ENCODE results near the gene SORBS2.
"Not testable (repeated sequence)": the region's sequence is repeated elsewhere in the genome, so short reads cannot be mapped to it uniquely, and the experiment has no call there.

Gene SORBS2

DNA sequence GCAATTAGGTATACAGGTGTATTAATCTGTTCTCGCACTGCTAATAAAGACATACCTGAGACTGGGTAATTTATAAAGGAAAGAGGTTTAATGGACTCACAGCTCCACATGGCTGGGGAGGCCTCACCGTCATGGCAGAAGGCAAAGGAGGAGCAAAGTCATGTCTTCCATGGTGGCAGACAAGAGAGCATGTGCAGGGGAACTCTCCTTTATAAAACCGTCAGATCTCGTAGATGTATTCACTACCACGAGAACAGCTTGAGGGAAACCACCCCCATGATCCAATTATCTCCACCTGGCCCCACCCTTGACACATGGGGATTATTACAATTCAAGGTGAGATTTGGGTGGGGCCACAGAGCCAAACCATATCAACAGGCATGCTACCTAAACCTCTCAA, 97.5 kb downstream of the SORBS2 start:
- not testable (repeated sequence) for DNase-seq (ENCODE audit: low read depth)

DNA sequence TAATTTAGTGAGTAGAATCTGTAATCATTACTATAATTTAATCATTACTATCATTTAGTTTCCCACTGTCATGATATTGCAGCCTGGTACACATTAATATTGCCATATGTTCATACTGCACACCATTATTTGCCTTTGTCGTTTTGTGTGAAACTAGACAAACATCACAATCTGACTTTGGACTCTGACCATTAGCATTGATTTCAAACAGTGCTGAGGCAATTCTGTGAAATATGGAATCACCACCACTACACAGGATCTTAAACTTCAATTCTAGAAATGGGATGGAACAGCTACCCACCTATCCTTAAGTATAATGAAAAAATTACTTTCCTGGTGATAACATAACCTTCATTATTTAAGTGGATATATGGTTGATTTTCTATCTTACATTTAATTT, 98.3 kb downstream of the SORBS2 start:
- no peak for DNase-seq (ENCODE audit: low read depth)

DNA sequence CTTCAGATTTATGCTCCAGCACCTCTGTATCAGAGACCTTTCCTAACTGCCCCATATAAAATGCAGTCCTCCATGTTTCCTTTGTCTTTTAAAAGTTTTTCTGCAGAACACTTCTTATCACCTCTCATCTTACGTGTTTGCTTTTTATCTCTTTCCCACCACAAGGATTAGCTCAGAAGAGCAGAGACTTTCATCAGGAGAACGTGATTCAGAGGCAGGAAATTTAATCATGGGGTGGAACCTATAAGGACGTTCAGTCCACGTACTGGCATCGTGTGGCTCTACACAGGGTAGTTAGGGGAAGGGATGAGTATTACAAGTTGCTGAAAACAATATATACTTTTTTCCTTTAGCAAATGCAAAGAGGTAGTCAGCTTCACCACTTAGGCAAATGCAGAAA, 98.7 kb downstream of the SORBS2 start:
- DNase-seq (ENCODE audit: low read depth) = peak; percentile 39

DNA sequence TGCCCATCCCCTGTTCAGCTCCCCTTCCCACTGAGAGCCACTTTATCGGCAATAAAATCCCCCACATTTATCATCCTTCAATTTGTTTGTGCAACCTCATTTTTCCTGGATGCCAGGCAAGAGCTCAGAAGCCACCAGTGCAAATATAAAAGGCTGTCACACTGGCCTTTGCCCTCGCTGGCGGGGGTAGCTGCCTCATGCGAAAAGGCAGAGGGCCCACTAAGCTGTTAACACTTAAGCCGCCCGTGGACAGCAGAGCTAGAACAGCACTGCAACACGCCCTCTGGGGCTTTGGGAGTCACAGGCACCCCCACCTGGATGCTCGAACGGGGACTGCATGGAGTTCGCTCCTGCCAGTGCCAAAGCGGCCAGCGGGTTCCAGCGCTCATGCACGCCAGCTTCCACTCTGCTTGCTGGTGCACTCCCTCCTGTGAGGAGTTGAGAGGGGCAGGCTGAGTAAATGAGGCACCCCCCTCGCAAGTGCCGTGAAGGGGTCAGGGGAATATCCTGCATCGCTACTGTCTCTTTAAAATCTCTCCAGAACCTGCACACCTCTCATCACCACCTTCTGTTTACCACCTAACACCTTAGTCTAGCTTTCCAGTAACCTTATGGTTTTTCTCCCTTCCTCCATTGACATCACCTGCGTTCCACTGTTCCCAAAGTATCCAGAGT, 99.5 kb downstream of the SORBS2 start:
- no peak for DNase-seq (ENCODE audit: low read depth)

DNA sequence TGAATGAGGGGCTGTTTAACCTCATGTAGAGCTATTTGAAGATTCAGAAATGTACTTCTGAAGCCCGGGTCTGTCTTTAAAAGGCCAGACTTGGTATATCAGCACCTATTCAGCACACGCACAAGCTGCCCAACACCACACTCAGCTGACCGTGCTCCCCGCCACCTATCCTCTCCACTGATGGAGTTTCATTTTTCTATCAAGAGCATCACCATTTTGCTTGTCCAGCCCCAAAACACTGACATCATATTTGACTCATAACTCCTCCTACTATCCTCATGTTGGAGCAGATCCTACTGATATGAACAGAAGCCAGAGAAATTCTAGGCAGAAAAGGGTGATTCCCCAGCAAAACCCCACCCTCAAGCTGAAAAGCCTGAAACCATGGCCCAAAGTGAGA, 100.3 kb downstream of the SORBS2 start:
- peak; percentile 45 for DNase-seq (ENCODE audit: low read depth)

DNA sequence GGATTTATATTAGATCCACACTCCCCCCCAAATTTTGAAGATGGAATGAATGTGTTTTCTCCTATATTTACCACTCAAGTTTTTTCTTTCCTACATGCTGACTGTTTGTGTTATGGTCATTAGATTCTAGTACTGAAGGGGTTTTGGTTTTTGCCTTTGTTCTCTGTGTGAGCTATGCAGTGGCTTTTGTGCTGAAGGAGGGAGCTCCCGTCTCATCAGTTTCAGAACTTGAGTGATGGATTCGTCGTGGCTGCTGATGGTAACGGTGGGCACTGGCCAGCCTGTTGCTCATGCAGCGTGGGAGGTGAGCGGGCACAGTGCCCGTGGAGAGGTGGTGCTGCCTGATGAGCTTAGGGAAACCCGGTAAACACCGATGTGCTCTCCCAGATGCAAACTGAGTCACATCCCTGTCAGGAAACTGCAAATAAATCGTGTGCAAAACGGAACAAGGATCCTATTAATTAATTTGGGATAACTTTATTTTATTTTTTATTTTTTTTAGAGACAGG, 101.5 kb downstream of the SORBS2 start:
- no peak for DNase-seq (ENCODE audit: low read depth)

DNA sequence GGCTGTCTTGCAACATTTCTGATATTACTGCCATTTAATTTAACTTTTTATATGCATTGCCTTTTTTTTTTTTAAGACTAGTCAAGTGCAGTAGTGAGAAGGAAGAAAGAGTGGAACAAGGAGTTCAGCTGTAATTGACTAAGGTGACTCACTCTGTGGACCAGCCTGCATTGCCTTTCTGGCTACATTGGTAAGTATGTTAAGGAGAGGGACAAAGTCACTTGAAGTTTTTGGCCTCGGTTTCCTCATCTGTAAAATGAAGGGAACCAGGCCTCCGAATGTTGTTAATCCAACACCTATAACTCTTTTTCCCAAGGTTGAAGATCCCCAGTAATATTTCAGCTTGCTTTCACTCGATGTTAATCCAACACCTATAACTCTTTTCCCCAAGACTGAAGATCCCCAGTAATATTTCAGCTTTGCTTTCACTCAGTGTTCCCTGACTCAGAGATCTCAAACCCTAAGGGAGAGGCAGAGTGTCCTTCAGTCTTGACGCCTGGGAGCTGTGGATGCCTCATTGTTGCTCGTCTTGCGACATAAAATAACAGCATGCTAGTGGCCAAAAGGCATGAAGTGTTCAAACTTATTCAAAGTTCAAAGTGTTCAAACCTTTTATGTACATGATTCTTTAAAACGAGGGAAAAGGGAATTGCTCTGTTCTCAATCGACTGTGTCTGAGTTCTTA, 102.0 kb downstream of the SORBS2 start:
- peak; percentile 59 for DNase-seq (ENCODE audit: low read depth)

DNA sequence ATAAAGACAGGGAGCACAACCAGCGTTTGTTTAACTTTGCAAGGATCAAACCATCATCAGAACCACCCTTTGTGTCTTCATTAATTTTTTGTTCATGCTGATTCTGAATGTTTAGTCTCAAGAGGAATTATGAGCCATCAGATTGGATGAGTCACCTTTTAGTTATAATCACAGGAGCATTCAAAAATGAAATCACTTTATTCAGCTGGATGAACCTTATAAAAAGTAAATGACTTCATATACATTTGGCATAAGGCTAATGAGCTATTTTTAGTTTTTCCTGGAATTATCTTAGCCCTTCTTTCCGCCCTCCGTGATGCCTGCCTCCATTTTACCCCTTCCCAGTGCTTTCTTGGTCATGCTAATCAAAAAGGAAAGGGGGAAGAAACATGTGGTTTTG, 103.6 kb downstream of the SORBS2 start:
- DNase-seq (ENCODE audit: low read depth) = peak; percentile 63

DNA sequence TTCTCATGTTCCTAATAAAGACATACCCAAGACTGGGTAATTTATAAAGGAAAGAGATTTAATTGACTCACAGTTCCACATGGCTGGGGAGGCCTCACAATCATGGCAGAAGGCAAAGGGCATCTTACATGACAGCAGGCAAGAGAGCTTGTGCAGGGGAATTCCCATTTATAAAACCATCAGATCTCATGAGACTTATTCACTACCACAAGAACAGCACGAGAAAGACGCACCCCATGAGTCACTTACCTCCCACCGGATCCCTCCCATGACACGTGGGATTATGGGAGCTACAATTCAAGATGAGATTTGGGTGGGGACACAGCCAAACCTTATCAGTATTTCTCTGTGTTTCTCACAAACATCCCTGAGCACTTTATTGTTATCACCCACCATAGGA, 104.4 kb downstream of the SORBS2 start:
- DNase-seq (ENCODE audit: low read depth) = peak; percentile 31

DNA sequence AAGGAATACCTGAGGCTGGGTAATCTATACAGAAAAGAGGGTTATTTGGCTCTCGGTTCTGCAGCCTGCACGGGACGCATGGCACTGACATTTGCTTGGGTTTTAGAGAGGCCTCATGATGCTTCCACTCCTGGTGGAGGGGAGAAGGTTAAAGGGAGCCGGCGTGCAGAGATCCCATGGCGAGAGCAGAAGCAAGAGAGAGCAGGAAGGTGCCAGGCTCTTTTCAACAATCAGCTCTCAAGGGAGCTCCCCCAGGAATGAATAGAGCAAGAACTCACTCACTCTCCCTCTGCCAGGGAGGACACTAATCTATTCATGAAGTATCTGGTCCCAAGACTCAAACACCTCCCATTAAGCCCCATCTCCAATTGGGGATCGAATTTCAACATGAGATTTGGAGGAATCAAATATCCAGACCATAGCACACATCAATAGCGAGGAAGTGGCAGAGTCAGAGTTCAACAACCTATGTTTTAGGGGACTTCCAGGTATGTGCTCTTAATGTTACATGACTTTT, 109.8 kb downstream of the SORBS2 start:
- DNase-seq (ENCODE audit: low read depth) = no peak

DNA sequence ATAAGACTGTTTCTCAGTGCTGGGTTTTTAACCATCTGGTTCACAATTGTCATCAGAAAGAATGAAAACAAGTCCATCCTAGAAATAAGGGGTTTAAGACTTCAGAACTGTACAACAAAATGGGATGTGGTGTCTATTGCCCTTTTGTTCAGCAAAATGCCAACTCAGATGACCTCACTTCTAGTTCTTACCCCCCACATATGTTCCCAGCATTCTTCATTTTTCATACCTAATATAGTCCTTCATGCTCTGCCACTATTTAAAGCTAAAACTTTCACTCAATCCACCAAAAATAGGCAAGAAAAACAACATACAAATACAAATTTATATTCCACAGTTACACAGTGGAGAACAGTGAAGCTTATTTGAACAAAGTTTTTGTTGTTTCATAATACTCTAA, 111.4 kb downstream of the SORBS2 start:
- DNase-seq (ENCODE audit: low read depth) = peak; percentile 7

DNA sequence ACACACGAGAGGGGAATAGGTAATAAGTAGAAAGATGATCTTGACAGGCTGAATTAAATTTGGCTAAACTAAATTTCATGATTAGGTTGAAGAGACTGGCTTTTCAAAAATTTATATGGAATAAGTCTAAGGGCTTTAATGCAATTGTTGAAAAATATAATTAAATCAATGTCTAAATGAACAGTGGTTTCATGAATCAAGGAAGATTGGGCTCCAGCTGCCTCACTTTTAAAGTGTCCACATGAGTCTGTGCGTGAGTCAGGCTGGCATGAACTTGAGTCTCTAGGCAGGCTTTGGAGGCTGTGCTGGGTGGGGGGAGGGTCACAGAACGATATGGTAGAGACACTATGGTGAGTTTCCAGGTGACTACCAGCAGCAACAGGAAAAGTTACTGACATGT, 111.9 kb downstream of the SORBS2 start:
- DNase-seq (ENCODE audit: low read depth) = no peak

DNA sequence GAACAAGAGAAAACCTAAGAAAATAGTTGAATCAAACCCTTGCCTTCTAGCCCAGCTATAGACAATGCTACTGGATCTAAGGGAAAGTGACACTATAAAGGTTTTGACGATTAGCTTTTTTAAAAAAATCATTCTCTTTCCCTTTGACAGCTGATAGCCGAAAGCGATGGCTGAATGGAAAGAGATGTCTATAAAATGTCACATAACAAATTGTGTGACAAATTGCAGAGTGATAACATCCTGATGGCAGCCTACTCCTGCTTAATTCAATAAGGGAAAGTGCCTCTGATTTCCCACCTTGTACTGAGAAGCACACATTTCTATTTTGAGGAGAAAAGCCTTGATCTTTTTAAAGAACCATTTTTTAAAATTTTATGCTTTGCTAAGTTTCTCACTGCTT, 114.5 kb downstream of the SORBS2 start:
- no peak for DNase-seq (ENCODE audit: low read depth)

DNA sequence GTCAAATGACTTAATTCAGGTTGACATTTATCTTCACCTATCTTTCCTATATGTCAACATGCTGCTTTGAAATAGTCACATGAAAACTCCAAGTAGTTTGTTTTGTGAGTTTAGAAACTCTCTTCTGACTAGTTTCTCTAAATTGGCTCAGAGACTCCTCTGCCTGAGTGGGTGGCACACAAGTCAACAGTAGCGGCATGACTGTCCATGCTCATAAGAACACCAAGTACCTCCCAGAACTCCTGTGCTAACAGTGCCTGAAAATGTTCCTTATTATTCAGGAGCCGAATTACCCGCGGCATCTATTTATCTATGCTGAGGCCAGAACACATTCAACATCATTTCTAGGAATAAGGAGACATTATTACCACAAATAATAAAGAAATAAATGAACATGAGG, 116.3 kb downstream of the SORBS2 start:
- no peak for DNase-seq (ENCODE audit: low read depth)

DNA sequence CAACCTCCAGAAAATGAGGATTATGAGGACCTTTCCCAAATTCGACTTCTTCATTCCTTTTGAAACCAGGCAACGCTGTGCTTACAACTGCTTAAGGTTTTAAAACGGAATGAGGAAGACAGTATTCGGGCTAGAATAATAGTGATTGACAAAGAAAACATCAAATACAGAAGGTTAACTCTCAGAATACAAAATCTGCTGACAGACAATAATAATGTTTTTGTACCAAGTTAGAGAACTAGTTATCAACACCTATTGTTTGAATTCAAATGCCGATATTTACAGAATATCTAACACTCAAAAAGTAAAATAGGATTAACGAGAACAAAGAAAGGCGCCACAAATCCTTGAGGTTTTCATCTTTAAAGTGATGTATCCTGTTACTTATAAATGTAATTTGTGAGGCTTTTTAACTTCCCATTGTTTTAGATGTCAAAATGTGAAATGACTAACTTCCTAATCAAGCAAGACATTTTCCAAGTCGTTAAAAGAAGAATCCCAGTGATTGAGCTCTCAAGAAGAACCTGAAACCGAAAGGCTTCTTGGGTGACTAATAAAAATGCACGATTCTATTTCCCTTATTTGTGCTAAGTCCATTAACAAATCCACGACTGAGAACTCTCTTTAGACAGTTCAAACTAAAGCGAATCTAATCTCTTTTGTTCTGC, 118.3 kb downstream of the SORBS2 start:
- peak; percentile 21 for DNase-seq (ENCODE audit: low read depth)

DNA sequence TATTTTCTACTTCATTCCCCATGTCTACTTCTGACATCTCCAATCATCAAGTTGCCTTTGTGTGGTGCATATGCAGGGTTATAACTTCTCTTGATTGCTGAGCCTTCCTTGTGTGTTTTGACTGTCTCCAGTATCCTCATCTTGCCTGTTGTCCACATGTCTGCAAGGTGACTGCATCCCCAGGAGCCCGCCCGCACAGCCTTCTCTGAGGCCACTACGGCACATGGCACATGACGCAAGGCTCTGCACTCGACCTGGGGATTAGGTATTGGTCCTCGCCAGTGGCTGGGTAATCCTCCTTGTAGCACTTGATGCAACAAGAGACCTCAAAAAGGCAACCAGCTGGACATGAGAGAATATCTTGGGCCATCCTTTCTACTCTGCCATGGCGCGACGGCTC, 122.6 kb downstream of the SORBS2 start:
- no peak for DNase-seq (ENCODE audit: low read depth)

DNA sequence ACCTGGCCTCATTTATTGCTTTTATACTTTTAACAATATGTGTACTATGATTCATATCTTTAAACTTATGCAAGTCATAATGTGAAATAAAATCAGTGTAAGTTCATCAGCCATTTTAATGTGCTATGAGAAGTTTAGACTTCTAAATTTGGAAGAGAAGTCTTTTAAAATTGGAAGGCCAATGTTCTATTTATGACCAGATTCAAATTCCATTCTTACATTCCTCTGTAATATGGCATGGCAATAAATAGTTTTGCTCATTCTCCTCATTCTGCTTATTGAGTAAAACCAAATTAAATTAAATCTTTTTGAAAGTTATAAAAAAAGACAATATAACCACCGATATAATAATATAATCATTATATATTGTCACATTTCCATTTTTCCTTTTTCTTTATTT, 126.2 kb downstream of the SORBS2 start:
- peak; percentile 49 for DNase-seq (ENCODE audit: low read depth)

DNA sequence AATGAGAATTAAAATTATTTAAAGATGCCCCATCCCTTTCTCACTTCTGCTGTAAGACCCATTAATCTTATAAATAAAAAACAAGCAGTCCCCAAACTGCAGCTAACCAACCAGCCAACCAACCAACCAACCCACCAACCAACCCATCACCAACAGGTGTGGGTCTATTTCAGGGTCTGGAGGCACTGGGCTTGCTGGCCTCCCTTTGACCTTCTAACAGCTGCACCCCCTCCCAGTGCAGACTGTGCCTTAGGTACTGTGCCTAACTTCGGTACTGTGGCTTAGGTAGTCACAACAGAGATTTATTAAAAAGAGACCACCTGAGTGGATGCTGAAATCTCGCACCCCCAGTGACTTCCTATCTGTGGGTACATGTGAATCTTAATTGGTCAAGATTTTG, 128.1 kb downstream of the SORBS2 start:
- DNase-seq (ENCODE audit: low read depth) = no peak

DNA sequence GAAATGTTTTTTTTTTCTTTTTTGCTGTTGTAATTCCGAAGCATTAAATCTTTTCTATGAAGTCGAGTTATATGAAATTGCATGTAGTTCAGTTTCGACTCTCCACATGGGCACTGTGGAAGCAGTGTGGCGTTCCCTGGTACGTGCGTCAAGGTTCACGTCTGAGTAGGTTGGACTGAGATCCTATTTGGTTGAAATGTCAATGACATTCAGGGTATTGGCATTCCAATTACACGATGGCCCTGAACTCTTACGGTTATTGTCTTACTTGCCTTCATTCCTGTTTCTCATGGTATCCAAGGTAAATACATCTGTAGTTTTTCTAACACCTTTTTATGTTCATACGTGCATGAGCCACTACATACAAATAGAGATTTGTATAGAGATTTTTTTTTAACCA, 128.8 kb downstream of the SORBS2 start:
- no peak for DNase-seq (ENCODE audit: low read depth)

DNA sequence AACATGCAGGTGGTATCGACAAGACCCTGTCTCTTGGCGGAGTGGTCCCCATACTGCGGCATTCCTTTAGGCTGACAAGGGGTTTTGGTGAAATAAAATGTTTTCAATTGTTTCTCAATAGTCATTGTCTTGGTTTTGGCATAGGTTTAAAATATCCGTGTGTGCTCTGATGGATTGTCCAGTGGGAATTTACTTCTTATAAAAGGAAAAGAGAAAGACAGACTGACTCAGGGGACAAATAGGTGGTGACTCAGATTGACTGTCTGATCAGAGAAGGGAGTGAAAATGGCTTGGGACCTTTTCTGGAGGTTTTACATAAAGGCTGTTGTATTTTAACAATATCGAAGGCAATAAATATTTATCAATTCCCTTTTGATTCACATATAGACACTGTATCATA, 129.8 kb downstream of the SORBS2 start:
- DNase-seq (ENCODE audit: low read depth) = peak; percentile 55

DNA sequence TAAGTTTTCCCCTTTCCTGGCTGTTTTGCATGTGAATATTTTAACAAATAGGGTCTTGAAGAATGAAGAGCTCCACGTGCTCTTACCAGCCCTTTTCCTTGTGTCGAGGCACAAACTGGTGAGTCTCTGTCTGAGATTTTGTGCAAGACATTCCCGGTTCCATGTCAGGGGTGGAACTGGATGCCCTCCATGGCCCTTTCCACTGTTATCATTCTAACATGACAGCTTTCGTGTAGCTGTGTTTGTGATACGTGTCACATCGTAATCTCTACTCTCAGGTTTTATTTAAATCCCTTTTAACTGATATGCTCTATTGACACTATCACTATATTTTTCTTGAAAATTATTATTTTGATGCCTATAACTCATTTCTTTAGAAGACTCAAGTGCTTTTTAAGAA, 130.4 kb downstream of the SORBS2 start:
- DNase-seq (ENCODE audit: low read depth) = no peak

DNA sequence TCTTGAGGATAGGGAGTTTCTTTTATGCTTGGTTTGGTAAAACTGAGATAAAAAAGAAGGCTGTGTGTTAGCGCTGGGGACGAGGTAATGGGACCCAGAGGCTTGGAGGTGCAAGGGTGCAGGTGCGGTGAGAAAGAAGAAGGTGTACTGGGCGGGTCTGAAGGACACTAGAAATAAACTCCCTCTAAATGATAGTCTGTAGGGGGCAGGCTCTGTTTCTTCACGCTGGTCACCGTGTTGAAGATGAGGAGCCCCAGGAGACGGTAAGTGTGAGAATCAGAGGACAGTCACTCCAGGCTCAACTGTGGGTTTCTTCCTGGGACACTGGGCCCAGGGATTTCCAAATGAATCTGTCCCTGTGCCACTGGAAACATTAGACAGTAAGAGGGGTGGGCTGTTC, 131.4 kb downstream of the SORBS2 start:
- DNase-seq (ENCODE audit: low read depth) = no peak

DNA sequence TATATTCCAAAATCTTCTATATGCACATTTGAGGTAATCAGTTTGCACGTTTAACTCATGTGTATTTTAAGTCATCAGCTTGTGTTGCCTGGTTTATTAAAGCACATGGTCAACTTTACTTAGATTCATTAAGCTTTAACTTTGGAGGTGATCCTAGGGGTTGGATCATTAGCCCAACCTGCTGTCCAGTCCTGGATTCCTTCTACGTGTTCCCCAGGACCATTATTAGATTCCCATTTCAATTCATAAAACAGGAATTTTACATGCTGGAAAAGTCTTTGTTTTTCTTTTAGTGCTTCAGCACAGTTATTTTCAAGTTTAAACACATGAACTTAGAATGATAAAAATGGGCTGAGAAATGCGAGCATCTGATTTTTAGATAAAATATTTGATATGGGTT, 132.5 kb downstream of the SORBS2 start:
- DNase-seq (ENCODE audit: low read depth) = no peak

Data from EH (cell line).